ENCODE measurements around the gene B3GAT1. TPM values are rescaled to one million over a fixed set of nuclear protein-coding genes. Genes with fewer than 3 reads are reported as not detected.

The B3GAT1 gene
- total RNA-seq, 1 experiment from 2014 or later: 34.3 TPM

DNA sequence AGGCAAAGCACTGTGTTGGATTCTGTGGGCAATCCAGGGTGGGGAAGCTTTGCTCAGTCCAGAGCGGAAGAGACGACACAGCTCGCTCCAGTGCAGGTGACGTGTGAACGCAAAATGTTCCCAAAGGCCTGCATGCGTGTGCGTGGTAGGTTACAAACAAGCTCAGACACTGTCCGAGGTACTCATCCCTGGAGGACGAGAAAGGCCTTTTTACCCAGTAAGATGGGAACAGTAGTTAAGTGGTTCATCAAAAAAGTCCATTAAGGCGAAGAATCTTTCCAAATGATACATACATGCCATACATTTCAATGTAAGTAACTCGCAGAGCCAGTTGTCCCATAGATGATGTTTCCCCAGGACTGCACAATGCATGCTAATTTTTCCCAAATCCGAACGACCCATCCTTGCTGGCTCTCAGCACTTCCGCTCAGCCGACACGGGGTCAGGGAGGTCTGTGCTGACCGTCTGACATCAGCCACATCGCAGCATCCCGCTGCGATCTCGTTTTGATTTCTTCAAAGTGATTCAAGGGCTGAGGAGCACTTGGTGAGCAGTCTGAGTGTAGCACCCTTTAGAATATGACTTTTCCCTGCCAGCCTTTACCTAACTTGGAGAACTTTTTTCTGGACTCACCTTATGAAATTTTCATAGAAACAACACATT, 19.0 kb downstream of the B3GAT1 start:
- Histone ChIP-seq H3K4me2 (ENCODE audit: insufficient read depth, insufficient read length, low read length) (no peak overlapping the region), H4K8ac (replicated peaks; ENCODE audit: insufficient read length, low read depth, low read length) (no peak overlapping the region), H2AK5ac (ENCODE audit: insufficient read length, low read length) (no peak overlapping the region), H3K4ac (ENCODE audit: low read depth, low read length) (no peak overlapping the region), H3K14ac (ENCODE audit: insufficient read depth, low read length) (no peak overlapping the region), H3K27ac (ENCODE audit: insufficient read length, low read depth, low read length) (no peak overlapping the region), H3K18ac (ENCODE audit: insufficient read length, low read depth, low read length) (no peak overlapping the region), H4K5ac (ENCODE audit: insufficient read length, low read depth, low read length) (no peak overlapping the region), H3K56ac (ENCODE audit: insufficient read length, low read depth, low read length) (no peak overlapping the region), H3K23ac (ENCODE audit: insufficient read length, low read depth, low read length) (no peak overlapping the region), H2BK120ac (ENCODE audit: low read depth, low read length, poor library complexity, severe bottlenecking) (no peak overlapping the region), H4K91ac (ENCODE audit: insufficient read length, low read depth, low read length) (no peak overlapping the region), H3K23me2 (ENCODE audit: insufficient read length, low read depth, low read length, poor library complexity, severe bottlenecking) (no peaks in the 10 kb centered on the region), H3K79me1 (ENCODE audit: insufficient read depth, low read depth, low read length, poor library complexity, severe bottlenecking) (no peaks in the 10 kb centered on the region), H2BK5ac (ENCODE audit: insufficient read length, low read length) (no peak overlapping the region), H3K9ac (ENCODE audit: extremely low read depth, insufficient read length, low read length) (no peak overlapping the region), H3K27me3 (ENCODE audit: insufficient read depth, low read length) (no peaks in the 10 kb centered on the region), H2BK12ac (ENCODE audit: insufficient read length, low read depth, low read length) (no peak overlapping the region), H3K4me1 (ENCODE audit: insufficient read depth, low read length) (no peaks in the 10 kb centered on the region), H2BK15ac (ENCODE audit: low read depth, low read length) (no peak overlapping the region), H2BK20ac (ENCODE audit: low read depth, low read length, poor library complexity, severe bottlenecking) (no peak overlapping the region), H2AFZ (ENCODE audit: low read length) (no peak overlapping the region), H3T11ph (ENCODE audit: low read length) (no peak overlapping the region), H4K20me1 (ENCODE audit: control insufficient read depth, insufficient read depth, insufficient read length) (no peaks in the 10 kb centered on the region), H3K9me3 (ENCODE audit: control insufficient read depth, low read depth, low read length) (no peaks in the 10 kb centered on the region), H3K79me2 (ENCODE audit: insufficient read depth, low read length) (no peaks in the 10 kb centered on the region; the same call in 1 of the 2 replicates)
- H3K27me3 Mint-ChIP-seq (ENCODE audit: low read depth): no peaks in the 10 kb centered on the region
- H3K4me1 Mint-ChIP-seq: peaks cover 2 to 3% of the 10 kb centered on the region in 2 experiments; a peak in 1 of 4 replicates
- WGBS (ENCODE audit: extremely low coverage, insufficient read length, low lambda C conversion rate): no CpG with 5 or more reads among the region's 21 CpGs
- peaks cover 8 to 19% (median 11%) of the 10 kb centered on the region in 3 experiments; a peak in 5 of 7 replicates for H3K36me3 Mint-ChIP-seq (ENCODE audit: insufficient read depth in 1 of 3, low read depth in 3 of 3)
- no peak overlapping the region for H3K4me3 Mint-ChIP-seq
- H3K27ac Mint-ChIP-seq: no peak overlapping the region
- TF ChIP-seq, protein P1, sequence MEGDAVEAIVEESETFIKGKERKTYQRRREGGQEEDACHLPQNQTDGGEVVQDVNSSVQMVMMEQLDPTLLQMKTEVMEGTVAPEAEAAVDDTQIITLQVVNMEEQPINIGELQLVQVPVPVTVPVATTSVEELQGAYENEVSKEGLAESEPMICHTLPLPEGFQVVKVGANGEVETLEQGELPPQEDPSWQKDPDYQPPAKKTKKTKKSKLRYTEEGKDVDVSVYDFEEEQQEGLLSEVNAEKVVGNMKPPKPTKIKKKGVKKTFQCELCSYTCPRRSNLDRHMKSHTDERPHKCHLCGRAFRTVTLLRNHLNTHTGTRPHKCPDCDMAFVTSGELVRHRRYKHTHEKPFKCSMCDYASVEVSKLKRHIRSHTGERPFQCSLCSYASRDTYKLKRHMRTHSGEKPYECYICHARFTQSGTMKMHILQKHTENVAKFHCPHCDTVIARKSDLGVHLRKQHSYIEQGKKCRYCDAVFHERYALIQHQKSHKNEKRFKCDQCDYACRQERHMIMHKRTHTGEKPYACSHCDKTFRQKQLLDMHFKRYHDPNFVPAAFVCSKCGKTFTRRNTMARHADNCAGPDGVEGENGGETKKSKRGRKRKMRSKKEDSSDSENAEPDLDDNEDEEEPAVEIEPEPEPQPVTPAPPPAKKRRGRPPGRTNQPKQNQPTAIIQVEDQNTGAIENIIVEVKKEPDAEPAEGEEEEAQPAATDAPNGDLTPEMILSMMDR (conservative IDR thresholded peaks at IDR 0.05): no peak
- H3K9me3 Mint-ChIP-seq: no peaks in the 10 kb centered on the region; a peak in 1 of 5 replicates
- DNase-seq: no peak
